Measurements from ENCODE around the gene COX10.

COX10 gene

GRCh38 chr17:14067347-14067746, 2.0 kb upstream of the COX10 start:
- DNase-seq (ENCODE audit: insufficient read length, low spot score) (no peak), FAIRE-seq (no peak)
- TF ChIP-seq POLR2AphosphoS5 (IDR thresholded peaks at IDR 0.05; ENCODE audit: low read depth, low read length) (no peak), POLR2A (IDR thresholded peaks at IDR 0.05; ENCODE audit: low read depth, low read length) (no peak), TAF1 (IDR thresholded peaks at IDR 0.05; ENCODE audit: low read depth, low read length) (no peak), POU2F2 (IDR thresholded peaks at IDR 0.05; ENCODE audit: low read depth, low read length) (no peak), PAX5 (IDR thresholded peaks at IDR 0.05; ENCODE audit: insufficient read depth, low read length, severe bottlenecking) (no peak), SPI1 (IDR thresholded peaks at IDR 0.05; ENCODE audit: low read depth, low read length) (no peak)

GRCh38 chr17:14068542-14069250, 608 bp upstream of the COX10 start:
- no peak for DNase-seq (ENCODE audit: insufficient read length, low spot score)
- TF ChIP-seq POLR2A (IDR thresholded peaks at IDR 0.05; ENCODE audit: low read depth, low read length) (no peak), TAF1 (IDR thresholded peaks at IDR 0.05; ENCODE audit: low read depth, low read length) (no peak), POU2F2 (IDR thresholded peaks at IDR 0.05; ENCODE audit: low read depth, low read length) (no peak), PAX5 (IDR thresholded peaks at IDR 0.05; ENCODE audit: insufficient read depth, low read length, severe bottlenecking) (no peak), POLR2AphosphoS5 (IDR thresholded peaks at IDR 0.05; ENCODE audit: low read depth, low read length) (no peak), SPI1 (IDR thresholded peaks at IDR 0.05; ENCODE audit: low read depth, low read length) (no peak)

GRCh38 chr17:14070344-14070984, 1.2 kb downstream of the COX10 start:
- TF ChIP-seq SPI1 (IDR thresholded peaks at IDR 0.05; ENCODE audit: low read depth, low read length) (no peak), TAF1 (IDR thresholded peaks at IDR 0.05; ENCODE audit: low read depth, low read length) (no peak), POLR2A (IDR thresholded peaks at IDR 0.05; ENCODE audit: low read depth, low read length) (no peak), POU2F2 (IDR thresholded peaks at IDR 0.05; ENCODE audit: low read depth, low read length) (no peak), PAX5 (IDR thresholded peaks at IDR 0.05; ENCODE audit: insufficient read depth, low read length, severe bottlenecking) (no peak), POLR2AphosphoS5 (IDR thresholded peaks at IDR 0.05; ENCODE audit: low read depth, low read length) (no peak)
- FAIRE-seq (no peak), DNase-seq (ENCODE audit: insufficient read length, low spot score) (no peak)

More at GRCh38 chr17:14068542-14069250, 608 bp upstream of the COX10 start:
- FAIRE-seq = no peak

- DNase-seq (ENCODE audit: insufficient read length, low spot score) (no peak), FAIRE-seq (no peak)
- TF ChIP-seq POLR2AphosphoS5 (IDR thresholded peaks at IDR 0.05; ENCODE audit: low read depth, low read length) = no peak
- no peak for TF ChIP-seq POU2F2 (IDR thresholded peaks at IDR 0.05; ENCODE audit: low read depth, low read length)
- TF ChIP-seq POLR2A (IDR thresholded peaks at IDR 0.05; ENCODE audit: low read depth, low read length) = no peak
- TF ChIP-seq SPI1 (IDR thresholded peaks at IDR 0.05; ENCODE audit: low read depth, low read length) = no peak
- no peak for TF ChIP-seq PAX5 (IDR thresholded peaks at IDR 0.05; ENCODE audit: insufficient read depth, low read length, severe bottlenecking)
- TF ChIP-seq TAF1 (IDR thresholded peaks at IDR 0.05; ENCODE audit: low read depth, low read length) = no peak
Measured at GRCh38 chr17:14072881-14073280, 3.6 kb downstream of the COX10 start.

GRCh38 chr17:14078027-14078426, 8.7 kb downstream of the COX10 start:
- TF ChIP-seq SPI1 (IDR thresholded peaks at IDR 0.05; ENCODE audit: low read depth, low read length) = no peak
- TF ChIP-seq PAX5 (IDR thresholded peaks at IDR 0.05; ENCODE audit: insufficient read depth, low read length, severe bottlenecking) = no peak
- TF ChIP-seq POU2F2 (IDR thresholded peaks at IDR 0.05; ENCODE audit: low read depth, low read length) = no peak
- no peak for TF ChIP-seq POLR2A (IDR thresholded peaks at IDR 0.05; ENCODE audit: low read depth, low read length)
- TF ChIP-seq TAF1 (IDR thresholded peaks at IDR 0.05; ENCODE audit: low read depth, low read length) = no peak
- TF ChIP-seq POLR2AphosphoS5 (IDR thresholded peaks at IDR 0.05; ENCODE audit: low read depth, low read length) = no peak
- no peak for FAIRE-seq
- DNase-seq (ENCODE audit: insufficient read length, low spot score) = no peak

- FAIRE-seq = no peak
- TF ChIP-seq POLR2A (IDR thresholded peaks at IDR 0.05; ENCODE audit: low read depth, low read length) (no peak), TAF1 (IDR thresholded peaks at IDR 0.05; ENCODE audit: low read depth, low read length) (no peak)
- no peak for DNase-seq (ENCODE audit: insufficient read length, low spot score)
Measured at GRCh38 chr17:14080847-14081251, 11.5 kb downstream of the COX10 start.

- TF ChIP-seq POU2F2 (IDR thresholded peaks at IDR 0.05; ENCODE audit: low read depth, low read length) = no peak
- TF ChIP-seq PAX5 (IDR thresholded peaks at IDR 0.05; ENCODE audit: insufficient read depth, low read length, severe bottlenecking) = no peak
- TF ChIP-seq TAF1 (IDR thresholded peaks at IDR 0.05; ENCODE audit: low read depth, low read length) = no peak
- no peak for TF ChIP-seq SPI1 (IDR thresholded peaks at IDR 0.05; ENCODE audit: low read depth, low read length)
- TF ChIP-seq POLR2A (IDR thresholded peaks at IDR 0.05; ENCODE audit: low read depth, low read length) = no peak
- TF ChIP-seq POLR2AphosphoS5 (IDR thresholded peaks at IDR 0.05; ENCODE audit: low read depth, low read length) = no peak
- DNase-seq (ENCODE audit: insufficient read length, low spot score) = no peak
- FAIRE-seq = no peak
Measured at GRCh38 chr17:14082848-14083247, 13.5 kb downstream of the COX10 start.

- no peak for FAIRE-seq
- TF ChIP-seq TAF1 (IDR thresholded peaks at IDR 0.05; ENCODE audit: low read depth, low read length) (no peak), POLR2AphosphoS5 (IDR thresholded peaks at IDR 0.05; ENCODE audit: low read depth, low read length) (no peak), SPI1 (IDR thresholded peaks at IDR 0.05; ENCODE audit: low read depth, low read length) (no peak), POU2F2 (IDR thresholded peaks at IDR 0.05; ENCODE audit: low read depth, low read length) (no peak), POLR2A (IDR thresholded peaks at IDR 0.05; ENCODE audit: low read depth, low read length) (no peak), PAX5 (IDR thresholded peaks at IDR 0.05; ENCODE audit: insufficient read depth, low read length, severe bottlenecking) (no peak)
Measured at GRCh38 chr17:14084955-14085354, 15.7 kb downstream of the COX10 start.

GRCh38 chr17:14086189-14086588, 16.9 kb downstream of the COX10 start:
- FAIRE-seq = no peak
- TF ChIP-seq PAX5 (IDR thresholded peaks at IDR 0.05; ENCODE audit: insufficient read depth, low read length, severe bottlenecking) (no peak), POU2F2 (IDR thresholded peaks at IDR 0.05; ENCODE audit: low read depth, low read length) (no peak), POLR2A (IDR thresholded peaks at IDR 0.05; ENCODE audit: low read depth, low read length) (no peak), POLR2AphosphoS5 (IDR thresholded peaks at IDR 0.05; ENCODE audit: low read depth, low read length) (no peak), TAF1 (IDR thresholded peaks at IDR 0.05; ENCODE audit: low read depth, low read length) (no peak), SPI1 (IDR thresholded peaks at IDR 0.05; ENCODE audit: low read depth, low read length) (no peak)
- DNase-seq (ENCODE audit: insufficient read length, low spot score) = no peak

More at GRCh38 chr17:14084955-14085354, 15.7 kb downstream of the COX10 start:
- no peak for DNase-seq (ENCODE audit: insufficient read length, low spot score)

Measured in GM12891 (cell line).